ENCODE data around the gene FAM124A. TPM values are rescaled to one million over a fixed set of nuclear protein-coding genes. Genes with fewer than 3 reads are reported as not detected.

The FAM124A gene
- total and polyA plus RNA-seq, 2 donors from 2014 or later: 3.5 to 7.7 TPM

GRCh38 chr13:51240178-51240577, 18.0 kb downstream of the FAM124A start:
- FAIRE-seq: no peak
- H3K4me1 ChIP-seq (ENCODE audit: control insufficient read depth in 2 of 3, insufficient read depth in 2 of 3, low read depth in 1 of 3, low read length in 3 of 3): no peaks in the 10 kb centered on the region

GRCh38 chr13:51240958-51241357, 18.8 kb downstream of the FAM124A start:
- intact Hi-C loops (cut with DNase I): no loop called here
- peaks cover 0 to 3% (median 0%) of the 10 kb centered on the region in 3 donors for H3K4me1 ChIP-seq (ENCODE audit: control insufficient read depth in 2 of 3, insufficient read depth in 2 of 3, low read depth in 1 of 3, low read length in 3 of 3)
- no peak overlapping the region for H3K27ac ChIP-seq (ENCODE audit: low read depth in 2 of 2, low read length in 2 of 2)
- no peak for TF ChIP-seq CTCF (IDR thresholded peaks at IDR 0.05; ENCODE audit: borderline replicate concordance, extremely low read depth, insufficient read depth)
- no peaks in the 10 kb centered on the region for H3K9me3 ChIP-seq (ENCODE audit: control insufficient read depth in 2 of 3, insufficient read depth in 1 of 3, low read length in 3 of 3)
- H3K9ac ChIP-seq (ENCODE audit: low read length in 3 of 3): no peak overlapping the region
- no peak overlapping the region for H3K4me3 ChIP-seq (ENCODE audit: low read length in 3 of 3)
- H3K27me3 ChIP-seq (ENCODE audit: control insufficient read depth, insufficient read depth, low read length): no peaks in the 10 kb centered on the region
- FAIRE-seq (no peak), DNase-seq (no peak)
- H3K36me3 ChIP-seq (ENCODE audit: control insufficient read depth in 2 of 3, insufficient read depth in 3 of 3, low read length in 3 of 3): no peaks in the 10 kb centered on the region

More at GRCh38 chr13:51240178-51240577, 18.0 kb downstream of the FAM124A start:
- no peak for TF ChIP-seq CTCF (IDR thresholded peaks at IDR 0.05; ENCODE audit: borderline replicate concordance, extremely low read depth, insufficient read depth)
- H3K9me3 ChIP-seq (ENCODE audit: control insufficient read depth in 2 of 3, insufficient read depth in 1 of 3, low read length in 3 of 3): no peaks in the 10 kb centered on the region
- no peak overlapping the region for H3K4me3 ChIP-seq (ENCODE audit: low read length in 3 of 3)
- DNase-seq: no peak
- H3K36me3 ChIP-seq (ENCODE audit: control insufficient read depth in 2 of 3, insufficient read depth in 3 of 3, low read length in 3 of 3): no peaks in the 10 kb centered on the region
- intact Hi-C loops (cut with DNase I): no loop called here
- H3K9ac ChIP-seq (ENCODE audit: low read length in 3 of 3): no peak overlapping the region
- no peaks in the 10 kb centered on the region for H3K27me3 ChIP-seq (ENCODE audit: control insufficient read depth, insufficient read depth, low read length)
- H3K27ac ChIP-seq (ENCODE audit: low read depth in 2 of 2, low read length in 2 of 2): no peak overlapping the region

- H3K9ac ChIP-seq (ENCODE audit: low read length in 3 of 3): no peak overlapping the region
- H3K4me1 ChIP-seq (ENCODE audit: control insufficient read depth in 2 of 3, insufficient read depth in 2 of 3, low read depth in 1 of 3, low read length in 3 of 3): peaks cover 0 to 3% (median 3%) of the 10 kb centered on the region in 3 donors
- no peak for TF ChIP-seq CTCF (IDR thresholded peaks at IDR 0.05; ENCODE audit: borderline replicate concordance, extremely low read depth, insufficient read depth)
- H3K36me3 ChIP-seq (ENCODE audit: control insufficient read depth in 2 of 3, insufficient read depth in 3 of 3, low read length in 3 of 3): no peaks in the 10 kb centered on the region
- intact Hi-C loops (cut with DNase I): no loop called here
- DNase-seq: no peak
- no peak for FAIRE-seq
- H3K4me3 ChIP-seq (ENCODE audit: low read length in 3 of 3): no peak overlapping the region
- no peaks in the 10 kb centered on the region for H3K9me3 ChIP-seq (ENCODE audit: control insufficient read depth in 2 of 3, insufficient read depth in 1 of 3, low read length in 3 of 3)
- no peak overlapping the region for H3K27ac ChIP-seq (ENCODE audit: low read depth in 2 of 2, low read length in 2 of 2)
- no peaks in the 10 kb centered on the region for H3K27me3 ChIP-seq (ENCODE audit: control insufficient read depth, insufficient read depth, low read length)
These were observed 19.5 kb downstream of the FAM124A start for GRCh38 chr13:51241720-51242119.

- no peak for TF ChIP-seq CTCF (IDR thresholded peaks at IDR 0.05; ENCODE audit: borderline replicate concordance, extremely low read depth, insufficient read depth)
- intact Hi-C loops (cut with DNase I): no loop called here
- FAIRE-seq: no peak
- H3K4me3 ChIP-seq (ENCODE audit: low read length in 3 of 3): no peak overlapping the region
- peak in 1 of 5 donors; percentile 24 for DNase-seq
- H3K9ac ChIP-seq (ENCODE audit: low read length in 3 of 3): no peak overlapping the region
- peaks cover 0 to 14% (median 10%) of the 10 kb centered on the region in 3 donors for H3K4me1 ChIP-seq (ENCODE audit: control insufficient read depth in 2 of 3, insufficient read depth in 2 of 3, low read depth in 1 of 3, low read length in 3 of 3)
- H3K9me3 ChIP-seq (ENCODE audit: control insufficient read depth in 2 of 3, insufficient read depth in 1 of 3, low read length in 3 of 3): no peaks in the 10 kb centered on the region
- H3K27ac ChIP-seq (ENCODE audit: low read depth in 2 of 2, low read length in 2 of 2): no peak overlapping the region
- no peaks in the 10 kb centered on the region for H3K27me3 ChIP-seq (ENCODE audit: control insufficient read depth, insufficient read depth, low read length)
- no peaks in the 10 kb centered on the region for H3K36me3 ChIP-seq (ENCODE audit: control insufficient read depth in 2 of 3, insufficient read depth in 3 of 3, low read length in 3 of 3)
These were observed 21.0 kb downstream of the FAM124A start for GRCh38 chr13:51243227-51243626.

All from kidney (tissue), 14 donors.